H9 (cell line): ENCODE measurements around the gene ARPC5L. TPM values are rescaled to one million over a fixed set of nuclear protein-coding genes. Genes with fewer than 3 reads are reported as not detected.

Experiments used
- DNase-seq: peaks from one replicate; pipeline ENCODE4 v3.0.0-alpha.2; 2017
- H2AFZ ChIP-seq: one replicate; pipeline ENCODE4 v1.6.1; 2013; ENCODE audit warnings: mild to moderate bottlenecking, low read length, control low read depth, moderate library complexity
- H2AK5ac ChIP-seq: 2 replicates; pipeline ENCODE4 v1.6.1; 2013; ENCODE audit warnings: low read length, control low read depth, mixed read lengths; ENCODE audit not compliant: insufficient read length
- H2BK120ac ChIP-seq: one replicate; pipeline ENCODE4 v1.6.1; 2013; ENCODE audit warnings: low read depth, mild to moderate bottlenecking, low read length, control low read depth, inconsistent platforms; ENCODE audit not compliant: poor library complexity, severe bottlenecking
- H2BK12ac ChIP-seq: 2 replicates; pipeline ENCODE4 v1.6.1; 2013; ENCODE audit warnings: low read length, control low read depth, mixed read lengths, low read depth; ENCODE audit not compliant: insufficient read length
- H2BK15ac ChIP-seq: 2 replicates; pipeline ENCODE4 v1.6.1; 2013; ENCODE audit warnings: low read depth, low read length, control low read depth
- H2BK20ac ChIP-seq: one replicate; pipeline ENCODE4 v1.6.1; 2013; ENCODE audit warnings: low read depth, mild to moderate bottlenecking, low read length, control low read depth, inconsistent platforms; ENCODE audit not compliant: poor library complexity, severe bottlenecking
- H2BK5ac ChIP-seq: 2 replicates; pipeline ENCODE4 v1.6.1; 2013; ENCODE audit warnings: low read length, control low read depth, mixed read lengths; ENCODE audit not compliant: insufficient read length
- H3K14ac ChIP-seq: 2 replicates; pipeline ENCODE4 v1.6.1; 2013; ENCODE audit warnings: low read length, control low read depth; ENCODE audit not compliant: insufficient read depth
- H3K18ac ChIP-seq: 2 replicates; pipeline ENCODE4 v1.6.1; 2013; ENCODE audit warnings: low read depth, mild to moderate bottlenecking, mixed read lengths, low read length, control low read depth; ENCODE audit not compliant: insufficient read length
- H3K23ac ChIP-seq: 2 replicates; pipeline ENCODE4 v1.6.1; 2013; ENCODE audit warnings: low read length, control low read depth, mixed read lengths, low read depth; ENCODE audit not compliant: insufficient read length
- H3K23me2 ChIP-seq: 2 replicates; pipeline ENCODE4 v1.6.1; 2013; ENCODE audit warnings: low read depth, mild to moderate bottlenecking, mixed read lengths, low read length, control low read depth; ENCODE audit not compliant: insufficient read length, poor library complexity, severe bottlenecking
- H3K27ac ChIP-seq: 2 replicates; pipeline ENCODE4 v1.5.1; 2013; ENCODE audit warnings: low read length, control low read depth, mixed read lengths, low read depth; ENCODE audit not compliant: insufficient read length
- H3K27me3 ChIP-seq: 2 replicates; pipeline ENCODE4 v1.6.1; 2013; ENCODE audit warnings: low read length, control low read depth, inconsistent platforms; ENCODE audit not compliant: insufficient read depth
- H3K4ac ChIP-seq: 2 replicates; pipeline ENCODE4 v1.6.1; 2013; ENCODE audit warnings: low read depth, mild to moderate bottlenecking, control low read depth, inconsistent platforms, low read length, moderate library complexity
- H3K4me1 ChIP-seq: 2 replicates; pipeline ENCODE4 v1.6.1; 2013; ENCODE audit warnings: low read length, control low read depth, inconsistent platforms; ENCODE audit not compliant: insufficient read depth
- H3K4me2 ChIP-seq: 2 replicates; pipeline ENCODE4 v1.6.1; 2013; ENCODE audit warnings: low read length, control low read depth, mixed read lengths; ENCODE audit not compliant: insufficient read length, insufficient read depth
- H3K56ac ChIP-seq: 2 replicates; pipeline ENCODE4 v1.6.1; 2013; ENCODE audit warnings: low read depth, mild to moderate bottlenecking, mixed read lengths, low read length, control low read depth; ENCODE audit not compliant: insufficient read length
- H3K79me1 ChIP-seq: 2 replicates; pipeline ENCODE4 v1.6.1; 2013; ENCODE audit warnings: low read depth, mild to moderate bottlenecking, moderate library complexity, low read length, control low read depth, inconsistent platforms; ENCODE audit not compliant: insufficient read depth, poor library complexity, severe bottlenecking
- H3K79me2 ChIP-seq: 2 replicates; pipeline ENCODE4 v1.6.1; 2013; ENCODE audit warnings: low read length, control low read depth, inconsistent platforms; ENCODE audit not compliant: insufficient read depth
- H3K9ac ChIP-seq: 2 replicates; pipeline ENCODE4 v1.6.1; 2013; ENCODE audit warnings: low read length, control low read depth, mixed read lengths; ENCODE audit not compliant: insufficient read length; ENCODE audit errors: extremely low read depth
- H3K9me3 ChIP-seq: one replicate; pipeline ENCODE4 v1.6.1; 2013; ENCODE audit warnings: low read depth, low read length, inconsistent platforms; ENCODE audit not compliant: control insufficient read depth
- H3T11ph ChIP-seq: one replicate; pipeline ENCODE4 v1.6.1; 2013; ENCODE audit warnings: mild to moderate bottlenecking, low read length, control low read depth, inconsistent platforms
- H4K20me1 ChIP-seq: one replicate; pipeline ENCODE4 v1.6.1; 2013; ENCODE audit not compliant: control insufficient read depth, insufficient read length, insufficient read depth
- H4K5ac ChIP-seq: 2 replicates; pipeline ENCODE4 v1.6.1; 2013; ENCODE audit warnings: low read depth, mild to moderate bottlenecking, mixed read lengths, low read length, control low read depth; ENCODE audit not compliant: insufficient read length
- H4K8ac ChIP-seq: replicated peaks from 2 replicates; pipeline ENCODE4 v1.6.1; 2013; ENCODE audit warnings: low read length, control low read depth, mixed read lengths, low read depth; ENCODE audit not compliant: insufficient read length
- H4K91ac ChIP-seq: 2 replicates; pipeline ENCODE4 v1.6.1; 2013; ENCODE audit warnings: low read depth, mild to moderate bottlenecking, moderate library complexity, mixed read lengths, low read length, control low read depth; ENCODE audit not compliant: insufficient read length
- H3K27ac Mint-ChIP-seq, 3 experiments: 2 replicates in 2 of 3; 3 replicates in 1 of 3; pipeline ENCODE4 v1.8.0; 2020 to 2021; ENCODE audit warnings: mixed read lengths in 3 of 3, mild to moderate bottlenecking in 1 of 3, moderate library complexity in 1 of 3
- H3K27me3 Mint-ChIP-seq: 2 replicates; pipeline ENCODE4 v1.8.0; 2021; ENCODE audit warnings: low read depth, mild to moderate bottlenecking, moderate library complexity, mixed read lengths
- H3K36me3 Mint-ChIP-seq, 3 experiments: 2 replicates in 2 of 3; 3 replicates in 1 of 3; pipeline ENCODE4 v1.8.0; 2020 to 2021; ENCODE audit warnings: low read depth in 3 of 3, mixed read lengths in 3 of 3; ENCODE audit not compliant: insufficient read depth in 1 of 3
- H3K4me1 Mint-ChIP-seq, 2 experiments: 2 replicates each; pipeline ENCODE4 v1.8.0; 2020; ENCODE audit warnings: mixed read lengths in 2 of 2
- H3K4me3 Mint-ChIP-seq, 2 experiments: 2 replicates in 1 of 2; 3 replicates in 1 of 2; pipeline ENCODE4 v1.8.0; 2020 to 2021; ENCODE audit warnings: mild to moderate bottlenecking in 2 of 2, mixed read lengths in 2 of 2, moderate library complexity in 1 of 2
- H3K9me3 Mint-ChIP-seq, 2 experiments: 2 replicates in 1 of 2; 3 replicates in 1 of 2; pipeline ENCODE4 v1.8.0; 2020; ENCODE audit warnings: mild to moderate bottlenecking in 2 of 2, mixed read lengths in 2 of 2, moderate library complexity in 1 of 2
- CTCF ChIP-seq: fragments of 200-600 bp; sonication (generic); conservative IDR thresholded peaks from 3 replicates; pipeline ENCODE4 v1.8.0; 2021; ENCODE audit warnings: antibody characterized with exemption, mild to moderate bottlenecking
- WGBS: extraction: QIAGEN DNeasy Blood & Tissue Kit; methylation state at CpG from one replicate; pipeline ENCODE4 v1.1.7; 2013; ENCODE audit warnings: missing lambda C conversion rate, low lambda C conversion rate, mixed read lengths; ENCODE audit not compliant: insufficient read length; ENCODE audit errors: extremely low coverage; 5-methylcytosine and 5-hydroxymethylcytosine counted together
- total RNA-seq: library from RNA; stranded (reverse); gene quantifications from 2 replicates; pipeline ENCODE4 v1.2.1, GENCODE V29; 2021

ARPC5L gene
- total RNA-seq, 1 experiment from 2014 or later: 67.7 TPM

- Histone ChIP-seq H3K4me1 (no peaks in the 10 kb centered on the region; the same call in 1 of the 2 replicates), H2BK15ac (no peak overlapping the region), H3K79me2 (no peaks in the 10 kb centered on the region), H3K4me2 (no peak overlapping the region), H3K9ac (no peak overlapping the region), H3K23ac (no peak overlapping the region), H2BK120ac (no peak overlapping the region), H3T11ph (no peak overlapping the region), H4K5ac (no peak overlapping the region), H2BK20ac (no peak overlapping the region), H4K8ac (no peak overlapping the region), H4K91ac (no peak overlapping the region), H3K56ac (no peak overlapping the region), H2BK12ac (no peak overlapping the region), H3K79me1 (no peaks in the 10 kb centered on the region), H3K27me3 (no peaks in the 10 kb centered on the region), H3K18ac (no peak overlapping the region), H3K27ac (no peak overlapping the region), H3K23me2 (no peaks in the 10 kb centered on the region), H2AFZ (no peak overlapping the region), H3K9me3 (no peaks in the 10 kb centered on the region), H2AK5ac (no peak overlapping the region), H3K4ac (no peak overlapping the region), H4K20me1 (no peaks in the 10 kb centered on the region), H2BK5ac (no peak overlapping the region), H3K14ac (no peak overlapping the region)
- peak overlapping the region; percentile 14 to 47 (median 15); a peak in 2 of 7 replicates for H3K27ac Mint-ChIP-seq
- TF ChIP-seq CTCF: no peak
- H3K4me3 Mint-ChIP-seq: no peak overlapping the region
- H3K9me3 Mint-ChIP-seq: no peaks in the 10 kb centered on the region; a peak in 1 of 5 replicates
- DNase-seq: no peak
- peaks cover 14 to 16% of the 10 kb centered on the region in 2 experiments for H3K4me1 Mint-ChIP-seq
- no CpG with 5 or more reads among the region's 17 CpGs for WGBS
- peaks cover 3 to 15% (median 10%) of the 10 kb centered on the region in 3 experiments; a peak in 4 of 7 replicates for H3K36me3 Mint-ChIP-seq
- no peaks in the 10 kb centered on the region for H3K27me3 Mint-ChIP-seq
Observed at GRCh38 chr9:124886866-124887492, 25.0 kb downstream of the ARPC5L start.
